ENCODE measurements around the gene LYSET. TPM values are rescaled to one million over a fixed set of nuclear protein-coding genes. Genes with fewer than 3 reads are reported as not detected.
A peak's percentile ranks its signal among the peaks of the same experiment; 100 is the strongest.

The LYSET gene
- total RNA-seq, 4 donors from 2014 or later, result 6.8 to 15.6 (median 11.6) TPM

- no peaks in the 10 kb centered on the region for H3K4me1 ChIP-seq
- H3K9me3 ChIP-seq, result no peaks in the 10 kb centered on the region
- TF ChIP-seq POLR2A (IDR thresholded peaks at IDR 0.05; ENCODE audit: low read depth) (no peak), POLR2AphosphoS5 (IDR thresholded peaks at IDR 0.05) (no peak), CTCF (IDR thresholded peaks at IDR 0.05) (no peak), EP300 (IDR thresholded peaks at IDR 0.05) (no peak)
- H3K4me3 ChIP-seq, result no peak overlapping the region
- intact Hi-C loops (cut with DNase I), result no loop called here
- H3K27ac ChIP-seq (replicated peaks in 1 of 4), result no peak overlapping the region
- H3K36me3 ChIP-seq, result peaks cover 60 to 100% (median 94%) of the 10 kb centered on the region in 4 donors
- H3K27me3 ChIP-seq, result no peaks in the 10 kb centered on the region
- DNase-seq (ENCODE audit: extremely low spot score), result no peak
These were observed 35.4 kb downstream of the LYSET start for GRCh38 chr14:93220509-93220908.

DNA sequence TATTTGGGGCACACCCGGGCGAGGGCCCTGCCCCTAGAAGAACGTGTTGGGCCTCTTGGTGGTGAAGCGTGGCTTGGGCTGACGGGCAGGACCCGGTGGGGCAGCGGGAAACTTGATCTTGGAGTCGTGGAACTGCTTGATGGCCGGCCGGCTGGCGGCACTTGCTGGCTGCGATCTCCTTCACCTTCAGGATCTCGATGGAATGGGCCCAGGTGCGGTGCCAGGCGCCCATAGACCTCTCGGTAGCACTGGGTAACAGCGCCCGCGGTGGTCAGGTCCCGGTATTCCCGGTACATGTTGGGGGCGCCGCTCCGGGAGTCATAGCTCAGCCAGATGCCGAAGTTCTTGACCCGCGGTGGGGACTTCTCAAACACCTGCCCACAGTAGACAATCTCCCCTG lies 38.4 kb downstream of the LYSET start:
- H3K4me1 ChIP-seq, result no peaks in the 10 kb centered on the region
- H3K36me3 ChIP-seq, result peaks cover 53 to 100% (median 89%) of the 10 kb centered on the region in 4 donors
- intact Hi-C loops (cut with DNase I), result no loop called here
- H3K9me3 ChIP-seq, result no peaks in the 10 kb centered on the region
- H3K4me3 ChIP-seq, result no peak overlapping the region
- no peak overlapping the region for H3K27ac ChIP-seq (replicated peaks in 1 of 4)
- 97% methylated on average over 27 of the region's 27 CpGs for WGBS
- DNase-seq (ENCODE audit: extremely low spot score), result no peak
- no peaks in the 10 kb centered on the region for H3K27me3 ChIP-seq
- TF ChIP-seq POLR2AphosphoS5 (IDR thresholded peaks at IDR 0.05) (no peak), CTCF (IDR thresholded peaks at IDR 0.05) (no peak), EP300 (IDR thresholded peaks at IDR 0.05) (no peak), POLR2A (IDR thresholded peaks at IDR 0.05; ENCODE audit: low read depth) (no peak)

DNA sequence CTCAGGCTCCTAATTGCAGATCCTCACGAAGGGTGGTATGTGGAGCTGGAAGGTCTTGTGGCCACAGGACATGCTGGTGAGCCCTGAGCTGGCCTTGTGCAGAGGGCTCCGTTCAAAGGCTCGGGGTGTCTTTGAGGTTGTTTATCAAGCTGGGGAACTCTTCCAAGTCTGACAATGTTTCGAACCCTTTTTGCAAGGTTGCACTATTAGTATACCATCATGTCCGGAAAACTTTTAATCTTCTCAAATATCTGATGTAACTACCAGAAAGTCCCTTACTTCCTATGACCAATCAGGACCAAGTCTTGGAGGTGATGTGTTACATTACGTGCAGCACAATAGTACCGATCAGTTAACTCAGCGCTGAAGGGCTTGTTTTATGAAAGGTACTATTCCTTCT lies 43.4 kb downstream of the LYSET start:
- WGBS, result 95% methylated on average over 8 of the region's 8 CpGs
- Histone ChIP-seq H3K27ac (replicated peaks in 1 of 4) (no peak overlapping the region), H3K36me3 (peaks cover 17 to 62% (median 51%) of the 10 kb centered on the region in 4 donors), H3K4me3 (no peak overlapping the region), H3K27me3 (no peaks in the 10 kb centered on the region), H3K9me3 (no peaks in the 10 kb centered on the region), H3K4me1 (peaks cover 3 to 18% (median 16%) of the 10 kb centered on the region in 4 donors)
- DNase-seq (ENCODE audit: extremely low spot score), result no peak
- intact Hi-C loops (cut with DNase I), result no loop called here
- no peak for TF ChIP-seq POLR2A (IDR thresholded peaks at IDR 0.05; ENCODE audit: low read depth)
- no peak for TF ChIP-seq CTCF (IDR thresholded peaks at IDR 0.05)
- TF ChIP-seq EP300 (IDR thresholded peaks at IDR 0.05), result no peak
- TF ChIP-seq POLR2AphosphoS5 (IDR thresholded peaks at IDR 0.05), result no peak

DNA sequence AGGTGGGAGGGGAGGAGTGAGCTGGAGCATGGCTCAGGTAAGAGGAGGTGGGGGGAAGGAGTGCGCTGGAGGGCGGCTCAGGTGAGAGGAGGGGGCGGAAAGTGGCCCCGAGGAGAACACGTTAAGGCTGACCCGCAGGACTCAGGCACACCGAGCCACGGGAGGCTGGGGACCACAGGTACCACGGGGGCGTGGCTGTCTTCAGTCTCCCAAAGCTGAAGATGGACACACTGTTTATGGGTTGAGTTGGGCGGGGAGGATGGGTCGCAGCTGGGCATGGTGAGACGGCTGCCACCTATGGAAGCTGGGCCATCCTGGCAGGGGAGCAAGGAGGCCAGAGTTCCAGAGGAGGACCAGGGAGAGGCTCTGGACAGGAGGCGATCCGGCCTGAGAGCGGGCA lies 45.4 kb downstream of the LYSET start:
- intact Hi-C loops (cut with DNase I), result no loop called here
- H3K4me3 ChIP-seq, result peak overlapping the region in 1 of 4 donors; percentile 55
- TF ChIP-seq CTCF (IDR thresholded peaks at IDR 0.05), result no peak
- no peak for TF ChIP-seq POLR2AphosphoS5 (IDR thresholded peaks at IDR 0.05)
- no peak for TF ChIP-seq POLR2A (IDR thresholded peaks at IDR 0.05; ENCODE audit: low read depth)
- no peak for TF ChIP-seq EP300 (IDR thresholded peaks at IDR 0.05)
- H3K27ac ChIP-seq (replicated peaks in 1 of 4), result no peak overlapping the region
- WGBS, result 94% methylated on average over 16 of the region's 16 CpGs
- H3K9me3 ChIP-seq, result no peaks in the 10 kb centered on the region
- peaks cover 16 to 42% (median 34%) of the 10 kb centered on the region in 4 donors for H3K36me3 ChIP-seq
- no peaks in the 10 kb centered on the region for H3K27me3 ChIP-seq
- no peak for DNase-seq (ENCODE audit: extremely low spot score)
- H3K4me1 ChIP-seq, result peaks cover 3 to 18% (median 16%) of the 10 kb centered on the region in 4 donors
